Activated naive CD8-positive, alpha-beta T cell treated with anti-CD3 and anti-CD28 coated beads, Interleukin-2, amount 50 U/mL, for 16 hours (primary cell): ENCODE data around the gene KCTD5.
"Not testable (repeated sequence)": the region's sequence is repeated elsewhere in the genome, so short reads cannot be mapped to it uniquely, and the experiment has no call there.

Source experiments
- DNase-seq: peaks from one replicate; pipeline ENCODE4 v3.0.0-alpha.2; 2020; ENCODE audit warnings: low read depth, low spot score

Gene KCTD5

DNA sequence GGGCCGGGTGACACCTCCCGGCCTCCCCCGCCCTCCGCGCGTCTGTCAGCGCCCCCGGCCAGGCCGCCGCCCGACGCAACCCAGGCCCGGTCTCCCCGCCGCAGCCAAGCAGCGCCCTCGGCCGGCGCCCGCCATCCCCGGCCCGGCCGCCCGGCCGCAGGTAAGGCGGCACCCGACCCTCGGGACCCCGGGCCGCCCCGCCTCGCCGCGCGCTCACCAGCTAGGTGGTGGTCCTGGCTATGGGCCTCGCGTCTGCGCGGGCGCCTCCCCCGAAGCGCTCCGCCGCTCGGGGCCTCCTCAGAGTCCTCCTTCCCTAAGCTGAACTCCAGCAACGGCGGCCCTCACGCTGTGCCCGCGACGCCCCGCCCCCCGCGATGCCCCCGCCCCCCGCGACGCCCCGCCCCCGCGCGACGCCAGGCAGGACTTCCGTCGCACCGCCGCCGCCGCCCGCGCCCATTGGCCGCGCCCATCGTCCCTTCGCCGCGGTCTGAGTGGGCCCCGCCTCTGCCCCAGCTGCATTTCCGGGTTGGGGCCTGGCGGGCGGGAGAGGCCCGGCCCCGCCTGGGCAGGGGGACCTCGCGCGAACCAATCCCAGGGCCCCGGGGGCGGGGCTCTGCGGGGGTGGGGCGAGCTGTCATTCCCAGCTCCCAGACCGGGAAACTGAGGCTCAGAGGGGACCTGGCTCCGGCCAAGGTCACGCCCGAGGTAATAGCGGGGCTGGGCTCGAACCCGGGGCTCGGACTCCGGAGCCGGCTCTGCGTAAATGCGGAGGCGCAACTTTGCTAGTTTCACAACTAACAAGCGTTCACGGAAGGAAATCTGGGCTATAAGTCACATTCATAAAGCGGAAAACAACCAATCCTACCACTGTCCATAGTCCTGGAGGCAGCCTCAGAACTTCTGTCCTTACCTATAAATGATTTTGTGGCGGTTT, 9.0 kb upstream of the KCTD5 start:
- peak; percentile 90 for DNase-seq

DNA sequence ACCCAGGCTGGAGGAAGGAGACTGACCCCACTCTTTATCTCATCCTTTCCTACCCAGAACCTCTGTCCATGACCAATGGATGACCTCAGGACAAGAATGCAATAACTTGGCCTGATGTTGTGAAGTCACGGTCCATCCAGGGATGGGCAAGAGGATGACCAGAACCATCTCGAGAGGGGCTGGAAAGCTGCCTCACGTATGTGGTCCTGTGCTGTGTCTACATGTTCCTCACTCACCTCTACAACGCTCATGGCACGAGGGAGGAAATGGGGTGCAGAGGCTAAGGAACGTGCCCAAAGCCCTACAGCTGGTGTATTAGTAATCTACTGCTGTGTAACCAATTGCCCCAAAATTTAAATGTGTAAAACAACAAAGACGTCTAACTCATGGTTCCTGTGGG, 7.3 kb upstream of the KCTD5 start:
- no peak for DNase-seq

DNA sequence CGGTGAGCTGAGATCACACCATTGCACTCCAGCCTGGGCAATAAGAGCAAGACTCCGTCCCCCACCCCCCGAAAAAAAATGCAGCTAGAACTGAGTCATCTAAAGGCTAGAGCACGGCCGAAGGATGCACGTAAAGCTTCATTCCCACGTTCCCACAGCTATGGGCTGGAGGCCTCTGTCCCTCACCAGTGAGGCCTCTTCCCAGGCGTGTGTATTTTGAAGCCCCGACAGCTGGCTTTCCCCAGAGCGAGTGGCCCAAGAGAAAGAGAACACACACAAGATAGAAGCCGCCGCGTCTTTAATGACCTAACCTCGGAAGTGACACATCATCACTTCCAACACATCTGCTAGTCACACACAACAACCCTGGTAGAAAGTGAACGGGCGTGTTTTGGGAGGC, 6.6 kb upstream of the KCTD5 start:
- no peak for DNase-seq

DNA sequence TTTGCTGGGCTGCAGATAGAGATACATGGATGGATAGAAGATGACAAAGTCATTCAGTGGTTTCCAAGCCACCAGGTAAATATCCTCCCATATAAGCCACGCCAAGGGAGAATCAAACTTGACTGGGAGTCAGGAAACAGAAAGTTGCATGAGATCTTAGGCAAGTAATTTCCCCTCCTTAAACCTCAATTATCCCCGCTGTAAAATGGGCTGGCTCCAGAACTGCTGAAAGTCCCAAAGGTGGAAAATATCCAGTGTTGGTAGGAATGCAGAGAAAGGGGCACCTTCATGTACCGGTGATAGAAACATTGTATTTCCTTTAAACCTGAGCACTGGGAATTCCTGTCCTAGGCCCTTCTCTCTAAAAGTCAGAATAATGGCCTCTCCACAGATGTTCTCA, 5.4 kb upstream of the KCTD5 start:
- DNase-seq, result not testable (repeated sequence)

DNA sequence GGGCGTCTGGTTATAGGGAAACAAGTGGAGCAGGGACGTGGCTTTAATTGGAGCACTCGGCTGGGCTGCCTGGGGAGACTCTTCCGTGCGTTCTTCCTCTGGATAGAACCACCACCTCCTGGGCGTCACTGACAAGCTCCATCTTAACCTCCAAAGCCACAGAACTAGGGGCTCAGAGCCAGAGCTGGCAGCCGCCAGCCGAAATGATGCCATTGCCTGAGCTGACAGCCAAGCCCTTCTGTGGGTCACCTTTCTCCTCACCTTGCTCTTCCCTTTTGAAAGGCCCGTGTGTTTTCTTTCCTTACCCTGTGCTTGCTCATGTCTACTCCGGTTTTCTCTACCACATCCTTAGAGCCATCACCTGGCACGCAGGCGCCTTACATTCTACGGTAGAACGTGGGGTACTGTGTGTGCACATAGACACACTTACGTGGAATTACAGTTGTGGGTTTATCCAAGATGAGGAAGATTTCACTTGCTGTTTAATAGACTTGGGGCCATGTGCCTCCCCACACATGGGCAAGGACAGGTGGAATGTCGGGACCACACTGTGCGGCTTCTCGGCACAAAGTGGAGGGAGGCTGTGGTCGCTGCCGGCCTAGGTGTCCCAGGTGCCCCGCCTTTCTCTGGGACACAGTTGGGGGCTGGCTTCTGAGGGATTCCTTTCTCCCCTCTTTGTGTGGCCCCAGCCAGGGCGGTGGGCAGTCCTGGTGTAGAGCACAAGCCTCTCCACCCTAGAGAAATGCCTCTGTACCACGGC, 3.9 kb upstream of the KCTD5 start:
- not testable (repeated sequence) for DNase-seq

DNA sequence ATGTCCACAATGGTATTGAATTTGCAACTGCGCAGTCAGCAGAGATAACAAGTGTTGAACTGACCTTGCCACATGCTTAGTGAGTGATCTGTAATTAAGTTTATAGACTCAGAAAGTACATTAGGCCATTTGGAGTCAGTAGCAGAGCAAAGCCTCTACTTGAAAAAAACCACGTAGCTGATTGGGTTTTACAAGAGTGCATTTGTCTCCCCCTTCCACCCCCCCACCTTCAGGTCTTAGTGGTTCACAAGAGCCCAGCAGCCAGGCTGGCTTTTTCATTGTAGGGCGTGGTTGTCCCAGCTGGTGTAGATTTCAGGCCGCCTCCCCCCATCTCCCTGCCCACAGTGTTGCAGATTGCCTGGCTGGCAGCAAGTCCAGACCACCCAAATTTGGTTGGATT, 2.4 kb upstream of the KCTD5 start:
- not testable (repeated sequence) for DNase-seq

DNA sequence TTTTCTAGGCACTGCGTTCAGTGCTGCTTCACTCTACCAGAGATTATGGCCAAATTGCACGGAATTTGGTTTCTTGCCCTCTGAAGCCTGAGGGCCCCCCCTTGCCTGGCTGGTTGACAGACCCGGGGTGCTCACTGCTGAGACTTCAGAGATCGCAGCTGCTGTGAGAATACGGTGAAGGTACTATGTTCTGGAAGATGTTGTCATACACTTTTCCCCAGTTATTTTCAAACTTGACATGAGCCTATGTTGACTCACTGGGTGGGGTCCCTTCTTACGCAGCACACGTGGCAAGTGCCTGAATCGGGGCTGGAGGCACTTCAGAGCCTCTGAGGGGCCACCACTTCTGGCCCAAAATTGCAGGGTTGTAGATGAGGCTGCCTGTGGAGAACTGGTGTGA, 2.0 kb upstream of the KCTD5 start:
- DNase-seq, result not testable (repeated sequence)

DNA sequence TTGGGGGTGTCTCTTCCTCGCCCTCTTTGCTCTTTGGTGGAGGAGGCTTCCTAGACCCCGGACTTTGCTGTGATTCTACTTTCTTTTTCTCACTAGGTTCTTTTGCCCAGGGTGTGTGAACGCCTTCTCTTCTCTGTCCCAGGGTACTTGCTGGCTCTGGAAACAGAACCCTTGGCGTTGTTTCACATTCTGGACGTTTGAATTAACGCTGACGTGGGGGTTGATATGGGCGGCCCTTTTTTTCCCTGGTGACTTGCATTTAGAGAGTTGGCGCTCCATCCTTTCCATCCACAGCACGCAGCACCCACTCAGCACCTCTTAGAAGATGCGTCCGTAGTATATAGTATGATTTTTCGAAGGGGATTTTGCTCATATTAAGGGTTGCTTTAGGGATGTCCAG, 718 bp downstream of the KCTD5 start:
- DNase-seq, result not testable (repeated sequence)

DNA sequence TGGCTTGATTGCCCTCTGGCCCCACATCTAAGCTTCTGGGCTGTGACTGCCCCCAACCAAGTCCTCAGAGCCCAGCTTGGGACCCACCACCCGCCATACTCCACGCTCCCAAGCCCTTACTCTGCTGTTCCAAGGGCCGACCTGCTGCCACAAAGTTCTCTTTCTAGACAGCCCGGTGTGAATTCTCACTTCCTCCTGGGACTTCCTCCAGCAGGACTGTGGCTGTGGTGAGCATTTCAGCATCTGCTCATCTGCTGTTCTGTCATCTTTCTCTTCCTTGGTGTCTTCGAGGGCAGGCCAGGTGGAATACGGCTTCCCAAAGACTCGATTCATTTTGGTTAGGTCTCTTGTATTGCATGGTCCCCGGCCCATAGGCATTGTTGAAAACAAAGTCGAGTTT, 3.8 kb downstream of the KCTD5 start:
- not testable (repeated sequence) for DNase-seq

DNA sequence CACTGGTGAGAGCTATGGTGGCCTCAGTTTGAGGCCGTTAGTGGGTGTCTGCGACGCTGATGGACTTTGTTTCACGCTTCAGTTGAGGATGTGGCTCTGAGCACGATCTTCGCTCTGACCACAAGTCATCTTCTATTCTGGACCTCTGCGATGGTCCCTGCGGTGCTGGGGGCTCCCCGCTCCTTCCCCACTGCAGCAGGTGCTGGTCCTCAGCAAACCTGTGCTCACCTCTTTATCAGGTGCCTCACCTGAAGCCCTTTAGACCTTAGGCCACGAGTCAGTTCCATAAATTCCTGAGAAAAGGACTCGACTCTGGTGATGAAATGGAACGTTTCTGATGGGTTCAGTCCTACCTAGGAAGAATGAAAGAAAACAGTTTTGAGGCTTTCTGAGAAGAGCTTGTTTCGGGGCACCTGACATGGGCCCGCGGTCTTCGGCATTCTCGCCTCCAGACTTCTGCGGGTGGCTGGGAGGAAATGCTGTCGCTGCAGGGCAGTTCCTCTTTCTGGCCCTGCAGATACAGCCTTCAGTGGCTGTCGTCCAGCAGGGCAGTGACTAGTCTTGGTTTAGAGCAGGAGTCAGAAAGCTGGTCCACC, 4.7 kb downstream of the KCTD5 start:
- no peak for DNase-seq

DNA sequence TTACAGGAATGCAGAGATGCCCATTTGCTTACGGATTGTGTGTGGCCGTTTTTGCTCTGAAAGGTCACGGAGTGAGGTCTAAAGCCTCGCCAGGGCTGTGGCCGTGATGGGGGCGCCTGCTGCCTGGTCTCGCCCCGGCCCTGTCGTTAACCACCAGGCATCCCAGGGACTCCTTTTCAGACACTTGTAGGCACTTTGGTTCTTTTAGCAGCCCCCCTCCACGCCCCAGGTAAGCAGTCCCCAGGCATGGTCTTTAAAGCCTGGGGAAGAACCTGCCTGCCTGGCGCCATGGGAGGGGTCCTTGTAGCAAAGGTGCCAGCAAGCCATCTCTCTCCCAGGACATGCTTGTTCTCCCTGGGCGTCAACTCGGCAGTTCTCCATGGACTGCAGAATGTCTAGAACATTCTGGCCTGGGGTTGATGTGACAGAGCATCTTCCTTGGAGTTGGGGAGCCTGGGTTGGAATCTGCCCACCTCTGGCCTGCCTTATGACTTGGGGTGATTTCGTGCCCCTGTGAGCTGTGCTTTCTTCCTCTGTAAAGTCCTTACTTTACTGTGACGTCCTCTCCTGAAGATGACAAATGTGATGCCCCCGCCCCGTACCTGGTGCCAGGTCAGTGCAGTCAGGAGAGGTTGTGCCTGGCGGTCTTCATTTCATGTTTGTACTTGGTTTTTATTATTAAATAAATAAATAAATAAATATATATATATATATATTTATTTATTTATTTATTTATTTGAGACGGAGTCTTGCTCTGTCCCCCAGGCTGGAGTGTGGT, 5.4 kb downstream of the KCTD5 start:
- DNase-seq, result no peak

DNA sequence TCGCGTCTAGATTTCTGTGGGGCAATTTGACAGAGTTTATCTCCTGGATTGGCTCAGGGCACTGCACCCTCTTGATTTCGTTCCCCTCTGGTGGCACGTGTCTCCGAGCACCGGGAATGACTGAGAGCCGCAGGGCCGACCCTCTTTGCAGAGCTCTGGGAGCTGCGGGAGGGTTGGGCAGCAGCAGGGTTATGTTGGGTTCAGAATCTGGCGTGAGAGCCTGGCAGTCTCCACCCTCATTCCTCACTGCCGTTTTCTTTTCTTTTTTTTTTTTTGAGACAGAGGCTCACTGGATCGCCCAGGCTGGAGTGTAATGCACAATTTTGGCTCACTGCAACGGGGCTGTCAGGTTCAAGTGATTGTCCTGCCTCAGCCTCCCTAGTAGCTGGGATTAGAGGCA, 7.1 kb downstream of the KCTD5 start:
- DNase-seq, result not testable (repeated sequence)

DNA sequence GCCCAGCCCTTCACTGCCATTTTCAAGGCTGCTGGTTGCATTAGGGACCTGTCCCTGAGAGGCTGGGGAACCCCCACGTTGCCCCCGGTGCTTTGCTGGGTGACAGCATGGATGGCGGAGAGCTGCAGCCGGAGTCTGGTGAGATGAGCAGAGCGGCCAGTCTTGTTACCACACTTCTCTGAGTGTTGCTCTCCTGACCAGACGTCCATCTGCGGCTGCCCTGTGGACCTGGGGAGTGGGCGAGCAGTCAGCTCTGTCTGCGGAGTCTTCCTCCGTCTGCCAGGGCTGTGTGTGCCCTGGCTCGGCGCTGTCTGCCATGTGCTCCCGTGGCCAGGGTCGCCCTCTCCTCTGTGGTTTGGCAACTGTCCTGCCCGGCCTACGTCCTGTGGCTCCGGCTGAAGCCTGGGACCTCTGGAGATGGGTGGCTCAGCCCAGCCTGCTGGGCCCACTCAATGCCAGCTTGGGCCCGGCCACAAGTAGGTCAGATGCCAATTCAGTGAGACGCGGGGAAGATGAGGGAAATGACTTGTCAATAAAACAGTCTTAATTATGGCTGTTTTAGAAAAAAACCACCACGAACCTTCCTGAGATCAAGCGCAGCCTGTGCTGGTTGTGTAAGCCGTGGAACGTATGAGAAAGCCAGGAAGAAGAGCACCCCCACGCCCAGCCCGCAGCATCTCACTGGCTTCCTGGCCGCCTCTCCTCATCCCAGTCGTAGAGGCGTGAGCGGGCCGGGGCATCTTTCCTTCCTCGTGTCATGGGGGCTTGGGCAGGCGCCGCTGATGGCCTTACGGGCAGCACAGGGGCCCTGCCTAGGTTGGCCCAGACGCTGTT, 7.9 kb downstream of the KCTD5 start:
- no peak for DNase-seq

DNA sequence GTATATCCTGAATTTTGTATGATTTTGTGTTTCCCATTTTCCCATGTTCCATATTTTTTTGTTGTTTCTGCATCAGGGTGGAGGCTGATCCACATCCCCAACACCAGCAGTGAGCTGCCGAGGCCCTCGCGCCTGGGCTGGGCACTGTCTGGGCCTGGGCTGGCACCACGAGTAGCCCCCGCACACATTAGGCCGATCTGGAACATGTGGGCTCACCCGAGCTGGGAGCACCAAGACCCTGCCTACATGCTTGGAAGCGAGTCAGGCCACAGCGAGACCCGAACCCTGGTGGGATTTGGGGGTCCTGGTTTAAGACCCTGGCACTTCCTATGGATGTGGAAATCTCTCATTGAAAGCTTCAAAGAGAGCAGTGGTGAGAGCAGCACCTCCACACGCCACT, 8.5 kb downstream of the KCTD5 start:
- no peak for DNase-seq

DNA sequence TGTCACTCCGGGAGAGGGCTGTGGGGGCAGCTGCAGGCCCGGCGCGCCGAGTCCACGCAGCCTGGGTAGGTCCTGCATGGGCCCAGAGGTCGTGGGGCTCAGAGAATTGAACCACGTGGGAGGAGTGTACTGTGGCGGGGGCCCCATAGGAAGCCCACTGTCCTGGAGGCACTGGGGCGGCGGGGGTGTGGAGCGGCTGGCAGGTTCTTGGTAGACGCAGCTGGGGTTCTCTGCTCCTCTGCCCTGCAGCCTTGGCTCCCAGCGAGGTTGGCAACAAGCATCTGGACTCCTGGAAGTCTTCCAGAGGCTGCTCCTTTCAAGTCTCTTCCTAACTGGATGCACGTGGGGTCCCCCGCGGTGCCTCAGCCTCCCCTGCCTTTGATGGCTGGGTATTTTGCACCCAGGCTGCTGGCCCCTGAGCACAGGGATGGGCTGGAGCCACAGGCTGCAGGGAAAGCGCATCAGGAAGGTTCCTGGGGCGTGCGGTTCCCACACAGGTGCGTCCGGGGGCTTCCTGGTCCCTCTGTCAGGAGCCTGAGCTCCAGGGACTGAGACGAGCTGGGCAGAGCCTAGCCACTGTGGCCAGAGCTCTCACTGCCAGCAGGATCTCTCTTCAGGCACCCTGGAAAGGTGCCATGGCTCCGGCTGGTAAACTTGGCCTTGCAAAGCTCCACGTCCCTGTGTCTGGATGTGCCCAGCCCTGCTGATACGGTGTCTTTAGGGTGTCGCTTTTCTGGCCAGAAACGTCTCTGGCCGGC, 9.3 kb downstream of the KCTD5 start:
- no peak for DNase-seq

DNA sequence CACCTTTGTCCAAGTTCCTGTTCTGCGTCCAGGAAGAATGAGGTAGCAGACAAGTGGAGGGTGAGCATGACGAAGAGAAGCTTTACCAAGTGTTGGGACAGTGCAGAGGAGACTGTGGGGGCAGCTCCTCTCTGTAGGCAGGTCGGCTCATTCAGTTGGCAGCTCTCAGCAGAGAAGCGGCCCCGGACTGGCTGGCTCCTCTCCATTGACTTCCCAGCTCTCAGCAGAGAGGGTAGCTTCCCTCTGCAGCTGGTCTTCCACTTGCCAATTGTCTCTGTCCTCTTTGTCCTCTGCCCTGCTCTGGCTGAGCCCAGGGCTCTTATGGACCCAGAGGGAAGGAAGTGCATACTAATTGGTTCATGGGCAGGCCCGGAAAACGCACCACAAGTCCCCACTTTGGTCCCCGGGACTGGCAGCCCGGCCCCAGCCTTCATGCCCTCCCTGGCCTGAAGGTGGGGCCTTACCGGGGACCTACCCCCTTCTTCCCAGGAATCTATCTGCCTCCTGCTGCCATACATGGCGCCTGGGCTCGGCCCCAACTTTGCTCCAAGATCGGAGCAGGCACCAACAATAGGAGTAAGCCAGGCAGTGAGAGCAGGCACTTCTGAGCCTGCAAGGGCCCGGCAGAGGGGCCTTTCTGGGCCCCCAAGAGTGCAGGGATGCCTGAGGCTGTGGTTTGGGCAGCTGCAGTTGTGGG, 10.1 kb downstream of the KCTD5 start:
- no peak for DNase-seq

DNA sequence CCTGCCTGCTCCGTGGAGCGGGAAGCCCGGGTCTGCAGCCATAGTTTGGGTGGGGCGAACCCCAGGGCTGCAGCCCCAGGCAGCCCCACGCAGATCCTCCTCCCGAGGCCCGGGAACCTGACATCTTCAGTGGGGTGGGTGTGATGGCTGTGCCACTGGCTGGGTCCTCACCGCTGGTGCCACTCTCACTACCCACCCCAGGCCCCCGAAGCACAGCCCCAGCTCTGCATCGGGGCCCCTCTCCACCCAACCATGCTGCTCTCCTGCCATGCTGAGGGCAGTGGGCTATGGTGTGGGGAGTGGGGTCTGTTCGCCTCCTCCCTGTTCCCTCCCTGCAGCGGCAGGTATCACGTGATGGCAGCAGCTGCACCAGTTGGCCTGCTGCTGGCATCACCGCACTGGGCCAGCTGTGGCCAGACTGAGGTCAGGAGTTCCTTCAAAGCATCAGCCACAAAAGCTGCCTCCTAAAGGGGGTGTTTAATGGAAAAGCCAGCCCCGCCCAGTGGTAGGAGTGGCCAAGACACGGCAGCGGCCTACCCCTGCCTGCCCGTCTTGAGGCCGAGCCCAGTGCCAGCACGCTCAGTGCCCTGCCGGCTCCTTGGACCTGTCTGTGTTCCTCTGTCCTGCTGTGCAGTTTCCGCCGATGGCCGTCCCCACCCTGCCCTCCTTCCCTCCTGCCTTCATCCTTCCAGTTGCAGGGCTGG, 10.8 kb downstream of the KCTD5 start:
- DNase-seq, result no peak

DNA sequence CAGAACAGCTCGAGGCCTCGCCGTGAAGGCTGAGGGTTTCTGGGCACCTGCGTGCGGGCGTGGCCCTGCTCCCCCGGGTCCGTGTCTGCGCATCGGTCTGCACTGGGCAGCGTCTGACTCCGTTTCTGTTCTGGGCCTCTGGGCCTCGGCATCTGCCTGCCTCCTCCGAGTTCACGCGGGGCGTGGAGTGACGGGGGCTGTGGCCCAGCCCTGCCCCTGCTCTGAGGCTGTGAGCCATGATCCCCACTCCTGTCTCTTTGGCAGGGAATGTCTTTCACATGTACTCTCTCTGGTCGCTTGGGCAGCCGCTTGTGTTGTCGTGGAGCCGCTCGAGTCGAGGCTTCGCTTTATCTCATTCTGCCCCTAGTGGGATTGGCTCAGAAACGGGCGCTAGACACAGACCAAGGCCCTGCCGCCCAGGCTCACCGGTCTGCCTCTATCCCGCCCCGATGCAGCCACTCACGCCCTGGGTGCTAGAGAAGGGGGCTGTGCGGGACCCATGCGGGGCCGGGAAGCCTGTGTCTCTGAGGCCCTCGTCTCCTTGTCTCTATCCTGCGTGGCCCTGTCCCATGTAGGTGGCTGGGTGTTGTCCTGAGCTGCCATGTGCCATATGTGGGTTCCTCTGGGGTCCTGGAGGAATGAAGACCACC, 14.4 kb downstream of the KCTD5 start:
- DNase-seq, result not testable (repeated sequence)
